Hepatocyte (in vitro differentiated cells): ENCODE results near the gene CERK. TPM values are rescaled to one million over a fixed set of nuclear protein-coding genes. Genes with fewer than 3 reads are reported as not detected.
"Not testable (repeated sequence)": the region's sequence is repeated elsewhere in the genome, so short reads cannot be mapped to it uniquely, and the experiment has no call there.

Source experiments
- DNase-seq: peaks from one replicate; pipeline ENCODE4 v3.0.0-alpha.2; 2016; ENCODE audit warnings: low spot score
- H2AFZ ChIP-seq: fragments of 200-600 bp; sonication (generic); 2 replicates; pipeline ENCODE4 v1.6.0; 2016; ENCODE audit warnings: antibody characterized with exemption, mild to moderate bottlenecking
- H3K27ac ChIP-seq: fragments of 200-600 bp; sonication (generic); 2 replicates; pipeline ENCODE4 v1.5.1; 2016; ENCODE audit warnings: mild to moderate bottlenecking
- H3K27me3 ChIP-seq: fragments of 200-600 bp; sonication (generic); 2 replicates; pipeline ENCODE4 v1.6.1; 2016
- H3K36me3 ChIP-seq: fragments of 200-600 bp; sonication (generic); replicated peaks from 2 replicates; pipeline ENCODE4 v1.5.1; 2016; ENCODE audit warnings: low read depth; ENCODE audit not compliant: insufficient read depth
- H3K4me1 ChIP-seq: fragments of 200-600 bp; sonication (generic); 2 replicates; pipeline ENCODE4 v1.5.1; 2016; ENCODE audit warnings: mild to moderate bottlenecking, moderate library complexity; ENCODE audit not compliant: insufficient read depth
- H3K4me2 ChIP-seq: fragments of 200-600 bp; sonication (generic); 2 replicates; pipeline ENCODE4 v1.6.0; 2016
- H3K4me3 ChIP-seq: fragments of 200-600 bp; sonication (generic); 2 replicates; pipeline ENCODE4 v1.5.1; 2016; ENCODE audit warnings: mild to moderate bottlenecking
- H3K79me2 ChIP-seq: fragments of 200-600 bp; sonication (generic); 2 replicates; pipeline ENCODE4 v1.6.0; 2017; ENCODE audit warnings: mild to moderate bottlenecking
- H3K9me2 ChIP-seq: fragments of 200-600 bp; sonication (generic); replicated peaks from 2 replicates; pipeline ENCODE4 v1.6.0; 2017; ENCODE audit warnings: mild to moderate bottlenecking; ENCODE audit not compliant: insufficient read depth
- H3K9me3 ChIP-seq: fragments of 200-600 bp; sonication (generic); 2 replicates; pipeline ENCODE4 v1.5.1; 2016; ENCODE audit warnings: low read depth, mild to moderate bottlenecking
- H4K20me1 ChIP-seq: fragments of 200-600 bp; sonication (generic); 2 replicates; pipeline ENCODE4 v1.6.0; 2016; ENCODE audit warnings: mild to moderate bottlenecking; ENCODE audit not compliant: insufficient read depth, poor library complexity, severe bottlenecking
- CTCF ChIP-seq: fragments of 200-600 bp; sonication (generic); IDR thresholded peaks from 2 replicates; pipeline ENCODE4 v1.5.1; 2016; ENCODE audit warnings: antibody characterized with exemption, mild to moderate bottlenecking; ENCODE audit not compliant: poor library complexity
- EZH2 ChIP-seq: fragments of 200-600 bp; sonication (generic); IDR thresholded peaks from 2 replicates; pipeline ENCODE4 v1.6.1; 2016; ENCODE audit warnings: antibody characterized with exemption, mild to moderate bottlenecking, borderline replicate concordance
- EZH2phosphoT487 ChIP-seq: fragments of 200-600 bp; sonication (generic); IDR thresholded peaks from one replicate; pipeline ENCODE4 v1.6.1; 2018; ENCODE audit warnings: antibody characterized with exemption, mild to moderate bottlenecking, low read depth, moderate library complexity; ENCODE audit not compliant: unreplicated experiment, severe bottlenecking
- WGBS: methylation state at CpG from one replicate; pipeline ENCODE4 v1.1.6; 2016; ENCODE audit warnings: low lambda C conversion rate; ENCODE audit errors: missing lambda C conversion rate; 5-methylcytosine and 5-hydroxymethylcytosine counted together
- polyA plus RNA-seq: library from polyadenylated mRNA; unstranded; fragments of >200 nt; fragmentation: Nextera tagmentation; extraction: Ambion mirVana; gene quantifications from 2 replicates; pipeline ENCODE4 v1.2.1, GENCODE V29; 2016
- total RNA-seq: library from RNA; depleted of rRNA; stranded (reverse); fragments of >200 nt; gene quantifications from 2 replicates; pipeline ENCODE4 v1.2.3, GENCODE V29; 2014

Gene CERK
- total and polyA plus RNA-seq, 2 experiments from 2014 or later: 38.6 to 59.0 TPM

- Histone ChIP-seq H3K9me2 (no peaks in the 10 kb centered on the region), H3K9me3 (no peaks in the 10 kb centered on the region), H2AFZ (no peak overlapping the region), H4K20me1 (no peaks in the 10 kb centered on the region), H3K79me2 (peaks cover 29% of the 10 kb centered on the region), H3K4me3 (no peak overlapping the region), H3K27me3 (no peaks in the 10 kb centered on the region), H3K36me3 (no peaks in the 10 kb centered on the region), H3K4me1 (peaks cover 26% of the 10 kb centered on the region), H3K4me2 (peak overlapping the region; percentile 14), H3K27ac (peak overlapping the region; percentile 92)
- DNase-seq: peak; percentile 47
- 83% methylated on average over 10 of the region's 10 CpGs for WGBS
- TF ChIP-seq CTCF (no peak), EZH2phosphoT487 (no peak), EZH2 (no peak)
Observed at GRCh38 chr22:46646531-46647215, 91.4 kb downstream of the CERK start.

DNA sequence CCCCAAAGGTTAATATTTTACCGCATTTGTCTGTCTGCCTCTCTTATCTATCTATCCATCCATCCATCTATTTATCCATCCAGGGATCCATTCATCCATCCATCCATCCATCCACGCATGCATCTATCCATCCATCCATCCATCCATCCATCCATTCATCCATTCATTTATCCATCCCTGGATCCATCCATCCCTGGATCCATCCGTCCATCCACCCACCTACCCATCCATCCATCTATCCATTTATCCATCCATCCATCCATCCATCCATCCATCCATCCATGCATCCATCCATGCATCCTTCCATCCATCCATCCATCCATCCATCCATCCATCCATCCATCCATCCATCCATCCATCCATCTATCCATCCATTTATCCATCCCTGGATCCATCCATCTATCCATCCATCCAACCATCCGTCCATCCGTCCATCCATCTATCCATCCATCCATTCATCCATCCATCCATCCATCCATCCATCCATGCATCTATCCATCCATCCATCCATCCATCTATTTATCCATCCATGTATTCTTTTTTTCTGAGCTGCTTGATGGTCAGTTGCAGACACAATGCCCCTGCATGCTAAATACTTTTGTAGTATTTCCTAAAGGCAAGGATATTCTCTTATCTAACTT is 95.1 kb downstream of the CERK start:
- H3K4me3 ChIP-seq, H4K20me1 ChIP-seq, H3K36me3 ChIP-seq, H3K9me3 ChIP-seq, DNase-seq, H2AFZ ChIP-seq, H3K27ac ChIP-seq, H3K9me2 ChIP-seq, H3K27me3 ChIP-seq, H3K4me2 ChIP-seq: not testable (repeated sequence)
- Histone ChIP-seq H3K79me2 (peaks cover 24% of the 10 kb centered on the region), H3K4me1 (peaks cover 24% of the 10 kb centered on the region)
- 95% methylated on average over 5 of the region's 5 CpGs for WGBS

DNA sequence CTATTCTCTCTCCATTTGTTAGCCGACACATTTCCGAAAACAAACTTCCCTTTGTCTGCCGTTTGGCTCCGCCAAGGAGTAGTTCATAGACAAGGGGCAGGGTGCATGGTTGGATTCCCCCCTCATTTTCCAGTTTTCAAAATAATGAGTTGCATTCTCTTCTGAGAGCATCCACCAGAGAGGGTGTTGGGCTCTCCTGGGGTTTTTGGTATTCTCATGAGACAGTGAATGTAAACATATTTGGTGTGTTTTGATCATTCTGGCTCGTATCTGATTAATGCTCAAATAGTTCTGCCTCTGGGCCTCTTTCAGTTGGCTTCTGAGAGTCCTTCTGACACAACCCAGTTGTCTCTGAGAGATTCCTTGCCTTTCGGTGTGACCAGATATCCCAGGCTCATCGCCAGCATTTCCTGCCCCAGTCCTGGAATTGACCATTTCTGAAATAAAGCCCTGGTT is 96.2 kb downstream of the CERK start:
- Histone ChIP-seq H3K9me2 (no peaks in the 10 kb centered on the region), H3K4me3 (no peak overlapping the region), H3K4me2 (no peak overlapping the region), H3K79me2 (peaks cover 20% of the 10 kb centered on the region), H4K20me1 (no peaks in the 10 kb centered on the region), H3K4me1 (peaks cover 19% of the 10 kb centered on the region), H3K27ac (no peak overlapping the region), H3K9me3 (no peaks in the 10 kb centered on the region), H3K36me3 (no peaks in the 10 kb centered on the region), H2AFZ (no peak overlapping the region), H3K27me3 (no peaks in the 10 kb centered on the region)
- 84% methylated on average over 7 of the region's 7 CpGs for WGBS
- TF ChIP-seq EZH2phosphoT487 (no peak), CTCF (no peak), EZH2 (no peak)
- no peak for DNase-seq

- 72% methylated on average over 18 of the region's 24 CpGs for WGBS
- H3K9me2 ChIP-seq: no peaks in the 10 kb centered on the region
- no peak overlapping the region for H3K4me3 ChIP-seq
- H3K79me2 ChIP-seq: peaks cover 16% of the 10 kb centered on the region
- no peak overlapping the region for H2AFZ ChIP-seq
- no peak overlapping the region for H3K4me2 ChIP-seq
- H3K4me1 ChIP-seq: peaks cover 12% of the 10 kb centered on the region
- TF ChIP-seq CTCF (no peak), EZH2phosphoT487 (no peak), EZH2 (no peak)
- H3K36me3 ChIP-seq: no peaks in the 10 kb centered on the region
- H4K20me1 ChIP-seq: no peaks in the 10 kb centered on the region
- no peak for DNase-seq
- no peaks in the 10 kb centered on the region for H3K27me3 ChIP-seq
- no peaks in the 10 kb centered on the region for H3K9me3 ChIP-seq
- H3K27ac ChIP-seq: no peak overlapping the region
Observed at GRCh38 chr22:46640293-46641055, 97.6 kb downstream of the CERK start.
